Adrenal gland (tissue), 12 donors: ENCODE measurements around the gene STIM1. TPM values are rescaled to one million over a fixed set of nuclear protein-coding genes. Genes with fewer than 3 reads are reported as not detected.

Source experiments
- DNase-seq, 7 donors: peaks; one replicate each; pipeline ENCODE4 v3.0.0-alpha.2; 2019 to 2020
- H3K27ac ChIP-seq, 5 donors: fragments of 200-600 bp; sonication (generic) in 4 of 5; 1 replicate in 3 of 5; 2 replicates in 2 of 5; pipeline versions ENCODE4 v1.5.1 to v1.8.0; 2016 to 2020; ENCODE audit warnings: mild to moderate bottlenecking in 1 of 5
- H3K27me3 ChIP-seq: fragments of 200-600 bp; 2 replicates; pipeline ENCODE4 v1.8.0; 2021
- H3K36me3 ChIP-seq, 2 donors: fragments of 200-600 bp; replicated peaks in 1 of 2; 1 replicate in 1 of 2; 2 replicates in 1 of 2; pipeline versions ENCODE4 v1.5.1 to v1.8.0; 2018 to 2022
- H3K4me1 ChIP-seq, 2 donors: fragments of 200-600 bp; replicated peaks in 1 of 2; 1 replicate in 1 of 2; 2 replicates in 1 of 2; pipeline versions ENCODE4 v1.5.1 to v1.8.0; 2018 to 2021
- H3K4me3 ChIP-seq, 4 donors: fragments of 200-600 bp; sonication (generic) in 3 of 4; one replicate each; pipeline ENCODE4 v1.5.1; 2016 to 2018
- H3K9me3 ChIP-seq, 3 donors: fragments of 200-600 bp; sonication (generic) in 1 of 3; replicated peaks in 1 of 3; 1 replicate in 2 of 3; 2 replicates in 1 of 3; pipeline versions ENCODE4 v1.5.1 to v1.8.0; 2016 to 2021
- POLR2A ChIP-seq, 2 donors: fragments of 450-650 bp; IDR thresholded peaks; one replicate each; pipeline ENCODE4 v1.6.1; 2017; ENCODE audit warnings: antibody characterized with exemption in 2 of 2, mild to moderate bottlenecking in 2 of 2, moderate library complexity in 1 of 2
- WGBS, 4 donors: extraction: QIAGEN DNeasy Blood & Tissue Kit in 2 of 4; methylation state at CpG; one replicate each; pipeline versions ENCODE4 v1.1.5 to v1.1.7; 2013 to 2017; 5-methylcytosine and 5-hydroxymethylcytosine counted together
- intact Hi-C, 2 donors: fragments of 100-400 bp; cut with DNase I; formaldehyde crosslinking; loops; one replicate each; pipeline versions ENCODE4 v1.14.1 to v1.15.0; 2022 to 2023
- polyA plus RNA-seq, 3 donors: library from polyadenylated mRNA; stranded (reverse); fragments of 200-250 nt in 2 of 3; fragments of 350-450 nt in 1 of 3; fragmentation: Illumina TruSeq in 1 of 3; extraction: RNeasy Lipid Tissue Mini Kit (QIAGEN cat#74804) in 1 of 3; gene quantifications; one replicate each; pipeline ENCODE4 v1.2.3, GENCODE V29; 2013 to 2014
- total RNA-seq, 9 donors: library from RNA; depleted of rRNA in 4 of 9; stranded (reverse); fragments of >200 nt in 4 of 9; fragments of 120-200 nt in 1 of 9; fragmentation: NEBNext Ultra II Directional in 1 of 9; extraction: Animal tissue kit (Norgen Biotek cat#: 25700) in 1 of 9; gene quantifications; one replicate each; pipeline versions ENCODE4 v1.1.0 to v1.2.4, GENCODE V29; 2013 to 2023
- TF ChIP-seq, protein P1 (sequence below), 6 experiments: fragments of 450-650 bp in 4 of 6; fragments of 200-600 bp in 2 of 6; sonication (generic) in 1 of 6; IDR thresholded peaks; 1 replicate in 5 of 6; 2 replicates in 1 of 6; pipeline versions ENCODE4 v1.5.1 to v1.8.0; 2016 to 2021; ENCODE audit warnings: antibody characterized with exemption in 6 of 6, mild to moderate bottlenecking in 2 of 6, moderate library complexity in 1 of 6
- donor health status: healthy with polysubstance abuse.
- donor health status: Bipolar disorder and iron deficiency.
- donor health status: DM: yes; HTN: yes; CAD: no.
- donor health status: DM: no; HTN: no; CAD: no.
- donor health status: DM: no; HTN: no; CAD: no.
- donor health status: DM: yes; HTN: yes; CAD: no.

Gene STIM1
- total and polyA plus RNA-seq, 12 donors = 7.8 to 44.1 (median 32.5) TPM

DNA sequence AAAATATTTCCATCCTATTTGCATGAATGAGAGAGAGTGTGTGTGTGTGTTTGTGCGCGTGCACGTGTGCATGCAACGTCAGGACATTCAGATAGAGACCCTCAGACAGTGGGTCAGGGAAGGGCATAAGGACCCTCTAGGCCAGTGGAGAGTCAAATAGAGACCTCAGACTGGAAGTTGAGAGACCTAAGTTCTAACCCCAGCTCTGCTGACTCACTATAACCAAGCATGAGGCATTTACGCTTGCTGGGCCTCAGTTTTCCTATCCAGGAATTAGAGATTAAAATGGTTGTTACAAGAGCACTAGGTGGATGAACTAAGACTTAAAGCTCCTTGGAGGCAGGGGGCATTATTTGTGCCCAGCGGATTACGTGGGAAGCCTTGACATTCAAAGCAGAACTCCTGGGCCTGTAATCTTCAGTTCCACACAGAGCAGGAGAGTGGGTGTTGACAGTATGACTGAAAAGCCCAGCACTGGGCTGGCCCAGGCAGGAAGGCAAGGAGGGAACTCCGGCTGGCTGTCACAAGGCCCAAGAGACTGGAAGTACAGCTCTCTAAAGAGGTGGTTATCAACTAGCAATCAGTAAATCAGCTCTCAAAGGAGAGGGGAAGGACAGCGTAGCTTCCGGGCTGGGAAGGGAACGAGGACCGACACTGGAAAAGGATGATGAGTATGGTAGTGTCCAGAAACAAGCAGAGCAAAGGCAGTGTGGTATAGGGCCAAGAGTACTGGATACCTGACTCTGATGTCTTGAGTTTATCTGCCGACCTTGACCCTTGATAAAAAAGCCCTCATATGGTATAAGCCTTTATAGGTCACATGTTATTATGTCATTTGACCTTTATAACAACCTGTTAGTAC is 23.9 kb upstream of the STIM1 start:
- 44 to 61% (median 53%) methylated on average over 12 to 13 of the region's 13 CpGs for WGBS, 4 donors
- TF ChIP-seq, protein P1, sequence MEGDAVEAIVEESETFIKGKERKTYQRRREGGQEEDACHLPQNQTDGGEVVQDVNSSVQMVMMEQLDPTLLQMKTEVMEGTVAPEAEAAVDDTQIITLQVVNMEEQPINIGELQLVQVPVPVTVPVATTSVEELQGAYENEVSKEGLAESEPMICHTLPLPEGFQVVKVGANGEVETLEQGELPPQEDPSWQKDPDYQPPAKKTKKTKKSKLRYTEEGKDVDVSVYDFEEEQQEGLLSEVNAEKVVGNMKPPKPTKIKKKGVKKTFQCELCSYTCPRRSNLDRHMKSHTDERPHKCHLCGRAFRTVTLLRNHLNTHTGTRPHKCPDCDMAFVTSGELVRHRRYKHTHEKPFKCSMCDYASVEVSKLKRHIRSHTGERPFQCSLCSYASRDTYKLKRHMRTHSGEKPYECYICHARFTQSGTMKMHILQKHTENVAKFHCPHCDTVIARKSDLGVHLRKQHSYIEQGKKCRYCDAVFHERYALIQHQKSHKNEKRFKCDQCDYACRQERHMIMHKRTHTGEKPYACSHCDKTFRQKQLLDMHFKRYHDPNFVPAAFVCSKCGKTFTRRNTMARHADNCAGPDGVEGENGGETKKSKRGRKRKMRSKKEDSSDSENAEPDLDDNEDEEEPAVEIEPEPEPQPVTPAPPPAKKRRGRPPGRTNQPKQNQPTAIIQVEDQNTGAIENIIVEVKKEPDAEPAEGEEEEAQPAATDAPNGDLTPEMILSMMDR (IDR thresholded peaks at IDR 0.05) = no peak
- peak in 1 of 2 donors; percentile 24 for TF ChIP-seq POLR2A (IDR thresholded peaks at IDR 0.05)
- no peaks in the 10 kb centered on the region for H3K27me3 ChIP-seq
- peaks cover 31 to 58% of the 10 kb centered on the region in 2 donors for H3K4me1 ChIP-seq
- H3K36me3 ChIP-seq = peaks cover 0 to 16% of the 10 kb centered on the region in 2 donors
- no peaks in the 10 kb centered on the region for H3K9me3 ChIP-seq
- H3K27ac ChIP-seq = peak overlapping the region in 4 of 5 donors; percentile 10 to 75 (median 48)
- intact Hi-C loops = no loop called here
- peak in 6 of 7 donors; percentile 50 to 73 (median 68) for DNase-seq
- H3K4me3 ChIP-seq = no peak overlapping the region

DNA sequence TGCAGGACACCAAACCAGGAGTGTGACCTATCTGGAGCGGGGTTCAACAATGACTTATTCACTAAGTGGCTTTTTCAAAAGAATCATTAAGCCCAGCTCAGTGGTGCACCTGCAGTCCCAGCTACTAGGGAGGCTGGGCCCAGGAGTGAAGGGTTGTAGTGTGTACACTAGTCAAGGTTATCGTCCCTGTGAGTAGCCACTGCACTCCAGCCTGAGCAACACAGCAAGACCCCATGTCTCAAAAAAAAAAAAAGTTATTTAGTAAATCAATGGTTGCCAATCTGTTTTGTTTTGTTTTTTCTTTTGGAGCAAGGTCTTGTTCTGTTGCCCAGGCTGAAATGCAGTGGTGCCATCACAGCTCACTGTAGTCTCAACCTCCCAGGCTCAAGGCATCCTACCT is 22.6 kb upstream of the STIM1 start:
- no peaks in the 10 kb centered on the region for H3K9me3 ChIP-seq
- no peak overlapping the region for H3K4me3 ChIP-seq
- intact Hi-C loops = no loop called here
- no peaks in the 10 kb centered on the region for H3K27me3 ChIP-seq
- H3K4me1 ChIP-seq = peaks cover 31 to 67% of the 10 kb centered on the region in 2 donors
- WGBS, 4 donors = 78 to 91% (median 89%) methylated on average over 2 of the region's 2 CpGs
- H3K36me3 ChIP-seq = peaks cover 0 to 4% of the 10 kb centered on the region in 2 donors
- no peak for DNase-seq
- TF ChIP-seq, protein P1 (IDR thresholded peaks at IDR 0.05) = no peak
- TF ChIP-seq POLR2A (IDR thresholded peaks at IDR 0.05) = no peak
- peak overlapping the region in 3 of 5 donors; percentile 10 to 75 (median 59) for H3K27ac ChIP-seq

DNA sequence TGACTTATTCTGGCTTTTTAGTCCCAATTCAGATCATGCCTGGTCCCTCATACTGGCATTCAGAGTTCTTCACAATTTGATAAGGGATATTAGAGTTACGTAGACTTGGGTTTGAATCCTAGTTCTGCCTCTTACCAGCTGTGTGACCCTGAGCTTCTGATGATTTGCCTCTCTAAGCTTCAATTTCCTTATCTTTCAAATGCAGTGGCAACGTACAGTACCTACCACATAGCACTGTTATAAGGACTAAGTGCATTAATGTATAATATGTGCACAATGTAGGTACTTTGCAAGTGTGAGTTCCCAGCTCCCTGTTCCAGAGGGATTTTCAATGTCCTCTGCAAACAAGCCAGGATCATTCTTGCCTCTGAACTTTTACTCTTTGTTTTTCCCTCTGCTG is 22.0 kb upstream of the STIM1 start:
- WGBS, 4 donors = 68 to 89% (median 79%) methylated on average over 2 of the region's 2 CpGs
- H3K27me3 ChIP-seq = no peaks in the 10 kb centered on the region
- DNase-seq = no peak
- TF ChIP-seq, protein P1 (IDR thresholded peaks at IDR 0.05) = no peak
- TF ChIP-seq POLR2A (IDR thresholded peaks at IDR 0.05) = no peak
- intact Hi-C loops = no loop called here
- H3K4me1 ChIP-seq = peaks cover 31 to 68% of the 10 kb centered on the region in 2 donors
- H3K4me3 ChIP-seq = no peak overlapping the region
- H3K36me3 ChIP-seq = no peaks in the 10 kb centered on the region
- peak overlapping the region in 2 of 5 donors; percentile 9 to 64 for H3K27ac ChIP-seq
- H3K9me3 ChIP-seq = no peaks in the 10 kb centered on the region

DNA sequence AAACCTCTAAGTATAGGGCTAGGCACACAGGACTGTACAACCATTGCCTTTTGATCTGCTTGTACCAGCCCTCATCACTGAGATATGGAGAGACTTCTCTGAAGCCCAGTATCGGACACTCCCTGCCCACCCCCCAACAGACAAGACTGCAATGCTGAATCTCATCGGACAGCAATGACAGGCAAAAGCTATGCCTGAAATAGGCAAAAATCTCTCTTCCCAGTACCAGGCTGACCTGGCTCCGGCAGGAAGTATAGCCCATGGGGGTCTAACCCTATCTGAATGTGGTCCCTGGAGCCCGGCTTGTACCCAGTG is 21.2 kb upstream of the STIM1 start:
- H3K4me3 ChIP-seq = no peak overlapping the region
- intact Hi-C loops = no loop called here
- H3K4me1 ChIP-seq = peaks cover 31 to 75% of the 10 kb centered on the region in 2 donors
- WGBS, 4 donors = 52 to 66% (median 58%) methylated on average over 3 to 4 of the region's 4 CpGs
- H3K27ac ChIP-seq = peak overlapping the region in 3 of 5 donors; percentile 13 to 64 (median 57)
- TF ChIP-seq, protein P1 (IDR thresholded peaks at IDR 0.05) = no peak
- no peak for TF ChIP-seq POLR2A (IDR thresholded peaks at IDR 0.05)
- no peaks in the 10 kb centered on the region for H3K9me3 ChIP-seq
- H3K27me3 ChIP-seq = no peaks in the 10 kb centered on the region
- no peaks in the 10 kb centered on the region for H3K36me3 ChIP-seq
- DNase-seq = no peak
